ENCODE data around the gene GOLPH3L. TPM values are rescaled to one million over a fixed set of nuclear protein-coding genes. Genes with fewer than 3 reads are reported as not detected.

Gene GOLPH3L
- total RNA-seq, 1 donor from 2014 or later = 17.3 TPM

- Mint-ChIP-seq H3K4me3 (peak overlapping the region; percentile 93), H3K27ac (ENCODE audit: unreplicated experiment) (no peak overlapping the region), H3K27me3 (ENCODE audit: low read depth) (peaks cover 16% of the 10 kb centered on the region), H3K9me3 (no peaks in the 10 kb centered on the region), H3K4me1 (peaks cover 23% of the 10 kb centered on the region), H3K36me3 (ENCODE audit: low read depth) (peaks cover 3% of the 10 kb centered on the region)
- TF ChIP-seq, protein P1, sequence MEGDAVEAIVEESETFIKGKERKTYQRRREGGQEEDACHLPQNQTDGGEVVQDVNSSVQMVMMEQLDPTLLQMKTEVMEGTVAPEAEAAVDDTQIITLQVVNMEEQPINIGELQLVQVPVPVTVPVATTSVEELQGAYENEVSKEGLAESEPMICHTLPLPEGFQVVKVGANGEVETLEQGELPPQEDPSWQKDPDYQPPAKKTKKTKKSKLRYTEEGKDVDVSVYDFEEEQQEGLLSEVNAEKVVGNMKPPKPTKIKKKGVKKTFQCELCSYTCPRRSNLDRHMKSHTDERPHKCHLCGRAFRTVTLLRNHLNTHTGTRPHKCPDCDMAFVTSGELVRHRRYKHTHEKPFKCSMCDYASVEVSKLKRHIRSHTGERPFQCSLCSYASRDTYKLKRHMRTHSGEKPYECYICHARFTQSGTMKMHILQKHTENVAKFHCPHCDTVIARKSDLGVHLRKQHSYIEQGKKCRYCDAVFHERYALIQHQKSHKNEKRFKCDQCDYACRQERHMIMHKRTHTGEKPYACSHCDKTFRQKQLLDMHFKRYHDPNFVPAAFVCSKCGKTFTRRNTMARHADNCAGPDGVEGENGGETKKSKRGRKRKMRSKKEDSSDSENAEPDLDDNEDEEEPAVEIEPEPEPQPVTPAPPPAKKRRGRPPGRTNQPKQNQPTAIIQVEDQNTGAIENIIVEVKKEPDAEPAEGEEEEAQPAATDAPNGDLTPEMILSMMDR (conservative IDR thresholded peaks at IDR 0.05) = no peak
- DNase-seq (ENCODE audit: low read depth, low spot score) = no peak
Observed at GRCh38 chr1:150696162-150696561, 792 bp downstream of the GOLPH3L start.

- Mint-ChIP-seq H3K9me3 (no peaks in the 10 kb centered on the region), H3K36me3 (ENCODE audit: low read depth) (peaks cover 3% of the 10 kb centered on the region), H3K27me3 (ENCODE audit: low read depth) (peaks cover 12% of the 10 kb centered on the region), H3K4me1 (peaks cover 23% of the 10 kb centered on the region), H3K4me3 (peak overlapping the region; percentile 70), H3K27ac (ENCODE audit: unreplicated experiment) (no peak overlapping the region)
- TF ChIP-seq, protein P1 (conservative IDR thresholded peaks at IDR 0.05) = no peak
- DNase-seq (ENCODE audit: low read depth, low spot score) = no peak
Observed at GRCh38 chr1:150695561-150695960, 1.4 kb downstream of the GOLPH3L start.

GRCh38 chr1:150692720-150693119, 4.2 kb downstream of the GOLPH3L start:
- peaks cover 21% of the 10 kb centered on the region for H3K4me1 Mint-ChIP-seq
- peaks cover 3% of the 10 kb centered on the region for H3K27me3 Mint-ChIP-seq (ENCODE audit: low read depth)
- no peak overlapping the region for H3K4me3 Mint-ChIP-seq
- peaks cover 6% of the 10 kb centered on the region for H3K36me3 Mint-ChIP-seq (ENCODE audit: low read depth)
- no peaks in the 10 kb centered on the region for H3K9me3 Mint-ChIP-seq
- TF ChIP-seq, protein P1 (conservative IDR thresholded peaks at IDR 0.05) = no peak
- no peak for DNase-seq (ENCODE audit: low read depth, low spot score)
- H3K27ac Mint-ChIP-seq (ENCODE audit: unreplicated experiment) = no peak overlapping the region

- TF ChIP-seq, protein P1 (conservative IDR thresholded peaks at IDR 0.05) = no peak
- Mint-ChIP-seq H3K36me3 (ENCODE audit: low read depth) (peaks cover 3% of the 10 kb centered on the region), H3K27me3 (ENCODE audit: low read depth) (no peaks in the 10 kb centered on the region), H3K4me1 (no peaks in the 10 kb centered on the region), H3K4me3 (no peak overlapping the region), H3K9me3 (no peaks in the 10 kb centered on the region), H3K27ac (ENCODE audit: unreplicated experiment) (peak overlapping the region; percentile 62)
- DNase-seq (ENCODE audit: low read depth, low spot score) = no peak
Observed at GRCh38 chr1:150688763-150689162, 8.2 kb downstream of the GOLPH3L start.

DNA sequence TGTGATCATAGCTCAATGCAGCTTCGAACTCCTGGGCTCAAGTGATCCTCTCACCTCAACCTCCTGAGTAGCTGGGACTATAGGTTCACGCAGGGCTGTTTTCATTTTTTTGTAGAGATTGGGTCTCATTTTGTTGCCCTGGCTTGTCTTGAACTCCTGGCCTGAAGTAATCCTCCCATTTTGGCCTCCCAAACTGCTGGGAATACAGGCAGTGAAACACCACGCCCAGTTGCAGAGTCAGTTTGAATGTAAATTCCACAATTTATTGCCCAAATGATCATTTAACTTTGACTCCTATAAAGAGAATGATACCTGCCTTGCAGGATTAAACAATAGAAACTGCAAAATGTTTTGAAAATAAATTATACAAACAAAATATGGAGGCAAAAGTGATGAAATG, 10.7 kb downstream of the GOLPH3L start:
- peaks cover 3% of the 10 kb centered on the region for H3K36me3 Mint-ChIP-seq (ENCODE audit: low read depth)
- H3K4me3 Mint-ChIP-seq = no peak overlapping the region
- no peaks in the 10 kb centered on the region for H3K27me3 Mint-ChIP-seq (ENCODE audit: low read depth)
- no peak overlapping the region for H3K27ac Mint-ChIP-seq (ENCODE audit: unreplicated experiment)
- DNase-seq (ENCODE audit: low read depth, low spot score) = no peak
- TF ChIP-seq, protein P1 (conservative IDR thresholded peaks at IDR 0.05) = no peak
- H3K4me1 Mint-ChIP-seq = no peaks in the 10 kb centered on the region
- no peaks in the 10 kb centered on the region for H3K9me3 Mint-ChIP-seq

GRCh38 chr1:150683914-150684313, 13.0 kb downstream of the GOLPH3L start:
- Mint-ChIP-seq H3K4me3 (no peak overlapping the region), H3K27ac (ENCODE audit: unreplicated experiment) (no peak overlapping the region), H3K9me3 (no peaks in the 10 kb centered on the region), H3K4me1 (no peaks in the 10 kb centered on the region), H3K27me3 (ENCODE audit: low read depth) (no peaks in the 10 kb centered on the region), H3K36me3 (ENCODE audit: low read depth) (peaks cover 3% of the 10 kb centered on the region)
- DNase-seq (ENCODE audit: low read depth, low spot score) = no peak
- TF ChIP-seq, protein P1 (conservative IDR thresholded peaks at IDR 0.05) = no peak
